Loucy (cell line): ENCODE measurements around the gene NEUROD1.

ENCODE experiments used
- H2AFZ ChIP-seq: fragments of 200-600 bp; sonication (generic); 2 replicates; pipeline ENCODE4 v1.6.0; 2016; ENCODE audit warnings: antibody characterized with exemption, mild to moderate bottlenecking, low read length, moderate library complexity
- H3F3A ChIP-seq: fragments of 200-600 bp; 2 replicates; pipeline ENCODE4 v1.6.0; 2016; ENCODE audit warnings: antibody characterized with exemption, low read depth, mild to moderate bottlenecking
- H3K27me3 ChIP-seq: fragments of 200-600 bp; sonication (generic); 2 replicates; pipeline ENCODE4 v1.6.1; 2014; ENCODE audit warnings: low read length, mild to moderate bottlenecking; ENCODE audit not compliant: insufficient read depth, poor library complexity, severe bottlenecking
- H3K36me3 ChIP-seq: fragments of 200-600 bp; sonication (generic); 2 replicates; pipeline ENCODE4 v1.6.1; 2016; ENCODE audit warnings: low read length; ENCODE audit not compliant: insufficient read depth
- H3K4me1 ChIP-seq: fragments of 200-600 bp; sonication (generic); 2 replicates; pipeline ENCODE4 v1.5.1; 2014; ENCODE audit warnings: low read length, mild to moderate bottlenecking; ENCODE audit not compliant: insufficient read depth, poor library complexity, severe bottlenecking
- H3K4me2 ChIP-seq: fragments of 200-600 bp; sonication (generic); 2 replicates; pipeline ENCODE4 v1.6.0; 2014; ENCODE audit warnings: antibody characterized with exemption, low read length, low read depth, mild to moderate bottlenecking; ENCODE audit not compliant: poor library complexity, severe bottlenecking
- H3K4me3 ChIP-seq: fragments of 200-600 bp; sonication (generic); 2 replicates; pipeline ENCODE4 v1.5.1; 2014; ENCODE audit warnings: low read length, mild to moderate bottlenecking, mixed read lengths; ENCODE audit not compliant: poor library complexity, severe bottlenecking
- H3K79me2 ChIP-seq: fragments of 200-600 bp; sonication (generic); 2 replicates; pipeline ENCODE4 v1.6.1; 2014; ENCODE audit warnings: low read length; ENCODE audit not compliant: insufficient read depth
- H3K9ac ChIP-seq: fragments of 200-600 bp; sonication (generic); 2 replicates; pipeline ENCODE4 v1.6.0; 2014; ENCODE audit warnings: mild to moderate bottlenecking, low read depth, low read length, moderate library complexity; ENCODE audit not compliant: poor library complexity, severe bottlenecking
- H3K9me2 ChIP-seq: fragments of 200-600 bp; sonication (generic); replicated peaks from 2 replicates; pipeline ENCODE4 v1.6.1; 2016; ENCODE audit warnings: low read depth, low read length, mixed read lengths
- H3K9me3 ChIP-seq: fragments of 200-600 bp; sonication (generic); 2 replicates; pipeline ENCODE4 v1.6.1; 2014; ENCODE audit warnings: mild to moderate bottlenecking, antibody characterized with exemption, low read length, low read depth; ENCODE audit not compliant: insufficient read depth
- H4K20me1 ChIP-seq: fragments of 200-600 bp; sonication (generic); 2 replicates; pipeline ENCODE4 v1.6.0; 2014; ENCODE audit warnings: antibody characterized with exemption, low read length, mild to moderate bottlenecking; ENCODE audit not compliant: insufficient read depth, poor library complexity, severe bottlenecking
- CTCF ChIP-seq: fragments of 200-600 bp; sonication (generic); conservative IDR thresholded peaks from 2 replicates; pipeline ENCODE4 v1.5.1; 2014; ENCODE audit warnings: mild to moderate bottlenecking, antibody characterized with exemption, low read length
- EZH2phosphoT487 ChIP-seq: fragments of 200-600 bp; IDR thresholded peaks from 2 replicates; pipeline ENCODE4 v1.6.1; 2018; ENCODE audit warnings: antibody characterized with exemption, mild to moderate bottlenecking, moderate library complexity, borderline replicate concordance

Gene NEUROD1

DNA sequence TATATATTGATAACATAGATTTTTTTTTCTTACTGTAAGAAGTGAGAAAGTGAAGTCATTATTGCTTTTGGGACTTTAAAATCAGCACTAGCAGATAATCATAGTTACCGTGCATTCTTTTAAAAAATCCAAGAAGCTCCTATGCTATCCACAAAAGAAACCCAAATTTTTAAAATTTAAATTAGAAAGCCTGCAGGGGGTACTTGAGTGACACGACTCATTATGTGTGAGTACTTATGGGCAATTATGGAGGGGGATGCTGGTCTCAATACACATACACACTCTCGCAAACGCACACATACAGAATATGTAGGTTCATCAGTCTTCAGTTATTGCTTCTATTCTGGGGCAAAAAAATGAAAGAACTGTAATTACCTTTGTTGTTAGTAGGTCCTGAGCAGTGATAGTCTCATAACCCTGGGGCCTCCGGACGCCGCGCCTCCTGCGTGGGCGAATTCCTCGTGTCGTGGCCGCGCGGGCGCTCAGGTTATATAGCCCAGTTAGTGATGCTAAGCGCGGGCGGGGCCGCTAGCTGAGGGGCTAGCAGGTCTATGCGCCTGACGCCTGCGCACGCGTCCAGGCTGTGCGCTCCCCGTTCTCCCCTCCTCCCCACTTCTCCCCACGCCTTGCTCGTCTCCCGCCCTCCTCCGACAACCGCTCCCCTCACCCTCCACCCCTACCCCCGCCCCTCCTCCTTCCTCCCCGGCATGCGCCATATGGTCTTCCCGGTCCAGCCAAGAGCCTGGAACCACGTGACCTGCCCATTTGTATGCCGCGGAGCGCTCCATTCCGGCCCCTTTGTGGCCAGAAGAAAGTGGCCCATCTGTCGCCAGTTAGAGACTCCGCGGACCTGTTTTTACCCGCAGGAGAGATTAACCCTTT is at the start of gene NEUROD1:
Gene NEUROD1, minus strand, starts transcription at position 463 of the 882 bp plus-strand sequence. CDS start 1,657 bp downstream, outside the sequence.
- Histone ChIP-seq H3K9me2 (no peaks in the 10 kb centered on the region), H3K9ac (no peak within 1 kb of the TSS), H3K4me2 (no peak within 1 kb of the TSS), H3K9me3 (no peaks in the 10 kb centered on the region), H3K36me3 (no peaks in the 10 kb centered on the region), H3K4me1 (no peaks in the 10 kb centered on the region), H3F3A (no peaks in the 10 kb centered on the region), H3K27me3 (no peaks in the 10 kb centered on the region), H2AFZ (no peak within 1 kb of the TSS), H4K20me1 (no peaks in the 10 kb centered on the region), H3K79me2 (no peaks in the 10 kb centered on the region), H3K4me3 (no peak within 1 kb of the TSS)
- TF ChIP-seq CTCF (no peak), EZH2phosphoT487 (no peak)

DNA sequence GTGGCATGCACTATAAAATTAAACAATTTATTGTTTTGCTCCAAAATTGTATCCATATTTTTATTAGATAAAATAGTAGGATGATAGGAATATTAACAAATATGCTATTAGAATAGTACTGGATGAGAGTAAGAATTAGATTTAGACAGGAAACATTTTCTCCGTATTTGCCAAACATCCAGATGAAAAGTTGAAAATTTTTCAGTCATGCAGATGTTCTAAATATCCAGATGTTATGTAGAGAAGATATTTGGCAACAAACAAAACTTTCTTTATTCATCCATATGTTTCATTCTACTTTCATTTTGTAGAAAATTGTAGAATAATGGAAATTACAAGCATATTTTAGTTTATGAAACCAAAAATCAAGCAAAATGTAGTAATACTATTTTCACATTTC is 45.2 kb upstream of the NEUROD1 start:
- Histone ChIP-seq H3K4me2 (no peak overlapping the region), H3K4me3 (no peak overlapping the region), H3K9me3 (no peaks in the 10 kb centered on the region), H3K36me3 (no peaks in the 10 kb centered on the region), H3F3A (no peaks in the 10 kb centered on the region), H3K4me1 (no peaks in the 10 kb centered on the region), H3K9ac (no peak overlapping the region), H3K9me2 (no peaks in the 10 kb centered on the region), H3K79me2 (no peaks in the 10 kb centered on the region), H4K20me1 (no peaks in the 10 kb centered on the region), H3K27me3 (no peaks in the 10 kb centered on the region), H2AFZ (no peak overlapping the region)
- TF ChIP-seq EZH2phosphoT487 = no peak
- TF ChIP-seq CTCF = no peak

DNA sequence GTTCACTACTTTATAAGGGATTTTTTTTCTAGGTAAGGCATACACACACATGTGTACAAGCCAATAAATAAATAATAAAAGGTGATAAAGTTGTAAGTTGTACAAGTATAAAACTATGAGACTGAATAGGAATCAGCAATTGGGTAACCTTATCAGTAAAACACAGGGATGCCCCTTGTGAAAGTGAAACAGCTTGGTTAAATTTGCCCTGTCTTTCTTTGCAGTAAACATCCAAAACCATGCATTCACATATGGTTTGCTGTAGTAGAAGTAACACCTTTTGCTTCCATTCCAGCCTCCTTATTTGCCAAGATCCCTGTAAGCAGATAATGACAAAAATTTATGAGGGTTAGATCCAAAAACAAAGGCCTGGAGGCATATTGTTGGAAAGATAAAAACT is 44.3 kb upstream of the NEUROD1 start:
- Histone ChIP-seq H3K4me2 (no peak overlapping the region), H3K9me3 (no peaks in the 10 kb centered on the region), H3K36me3 (no peaks in the 10 kb centered on the region), H3K4me3 (no peak overlapping the region), H3K9me2 (no peaks in the 10 kb centered on the region), H3K9ac (no peak overlapping the region), H2AFZ (no peak overlapping the region), H3K79me2 (no peaks in the 10 kb centered on the region), H3K27me3 (no peaks in the 10 kb centered on the region), H3K4me1 (no peaks in the 10 kb centered on the region), H3F3A (no peaks in the 10 kb centered on the region), H4K20me1 (no peaks in the 10 kb centered on the region)
- no peak for TF ChIP-seq EZH2phosphoT487
- TF ChIP-seq CTCF = no peak
